HUES6 (cell line): ENCODE data around the gene ENAH.

Experiments used
- H3K27ac ChIP-seq: 2 replicates; pipeline ENCODE4 v1.7.0; 2013; ENCODE audit warnings: low read depth, mild to moderate bottlenecking, low read length, inconsistent platforms
- H3K27me3 ChIP-seq: 2 replicates; pipeline ENCODE4 v1.6.1; 2013; ENCODE audit warnings: low read length; ENCODE audit not compliant: control insufficient read depth, insufficient read depth
- H3K36me3 ChIP-seq: 2 replicates; pipeline ENCODE4 v1.6.1; 2013; ENCODE audit warnings: low read length; ENCODE audit not compliant: control insufficient read depth, insufficient read depth
- H3K4me1 ChIP-seq: 2 replicates; pipeline ENCODE4 v1.6.1; 2013; ENCODE audit warnings: low read length; ENCODE audit not compliant: control insufficient read depth, insufficient read depth
- H3K4me3 ChIP-seq: 2 replicates; pipeline ENCODE4 v1.5.1; 2013; ENCODE audit warnings: low read depth, low read length
- H3K9ac ChIP-seq: one replicate; pipeline ENCODE4 v1.6.1; 2013; ENCODE audit warnings: mild to moderate bottlenecking, low read length
- H3K9me3 ChIP-seq: 2 replicates; pipeline ENCODE4 v1.6.1; 2013; ENCODE audit warnings: low read depth, low read length; ENCODE audit not compliant: control insufficient read depth, insufficient read depth

Gene ENAH

DNA sequence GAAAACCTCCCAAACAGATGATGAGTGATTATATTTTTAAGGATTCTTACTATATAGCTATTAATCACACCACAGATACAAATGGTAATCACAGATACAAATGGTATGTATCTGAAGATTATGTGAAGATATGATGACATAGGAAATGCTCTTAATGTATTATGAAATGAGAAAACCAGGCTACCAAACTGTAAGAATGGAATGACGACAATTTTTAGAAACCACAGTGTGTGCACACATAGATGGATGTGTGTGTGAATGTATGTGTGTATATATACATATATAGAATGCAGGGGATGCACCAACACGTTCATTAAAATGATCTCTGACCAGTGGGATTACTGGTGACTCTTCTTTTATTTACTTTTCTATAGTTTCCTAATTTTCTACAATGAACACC, 21.5 kb upstream of the ENAH start:
- Histone ChIP-seq H3K4me3 (no peak overlapping the region), H3K4me1 (no peaks in the 10 kb centered on the region; the same call in 1 of the 2 replicates), H3K27me3 (peaks cover 16% of the 10 kb centered on the region), H3K9me3 (no peaks in the 10 kb centered on the region), H3K9ac (no peak overlapping the region), H3K27ac (no peak overlapping the region), H3K36me3 (no peaks in the 10 kb centered on the region)

- H3K4me1 ChIP-seq, result no peaks in the 10 kb centered on the region
- no peaks in the 10 kb centered on the region for H3K36me3 ChIP-seq
- H3K4me3 ChIP-seq, result no peak overlapping the region
- H3K9ac ChIP-seq, result no peak overlapping the region
- no peak overlapping the region for H3K27ac ChIP-seq
- no peaks in the 10 kb centered on the region for H3K27me3 ChIP-seq
- H3K9me3 ChIP-seq, result no peaks in the 10 kb centered on the region
Observed at GRCh38 chr1:225670806-225671733, 18.1 kb upstream of the ENAH start.

GRCh38 chr1:225670356-225670755, 17.4 kb upstream of the ENAH start:
- no peaks in the 10 kb centered on the region for H3K9me3 ChIP-seq
- H3K4me1 ChIP-seq, result no peaks in the 10 kb centered on the region
- H3K9ac ChIP-seq, result no peak overlapping the region
- H3K36me3 ChIP-seq, result no peaks in the 10 kb centered on the region
- H3K27me3 ChIP-seq, result no peaks in the 10 kb centered on the region
- no peak overlapping the region for H3K4me3 ChIP-seq
- no peak overlapping the region for H3K27ac ChIP-seq

- H3K4me1 ChIP-seq, result no peaks in the 10 kb centered on the region
- H3K4me3 ChIP-seq, result no peak overlapping the region
- no peak overlapping the region for H3K9ac ChIP-seq
- H3K36me3 ChIP-seq, result no peaks in the 10 kb centered on the region
- H3K27me3 ChIP-seq, result no peaks in the 10 kb centered on the region
- H3K27ac ChIP-seq, result no peak overlapping the region
- no peaks in the 10 kb centered on the region for H3K9me3 ChIP-seq
Observed at GRCh38 chr1:225668222-225668621, 15.3 kb upstream of the ENAH start.

DNA sequence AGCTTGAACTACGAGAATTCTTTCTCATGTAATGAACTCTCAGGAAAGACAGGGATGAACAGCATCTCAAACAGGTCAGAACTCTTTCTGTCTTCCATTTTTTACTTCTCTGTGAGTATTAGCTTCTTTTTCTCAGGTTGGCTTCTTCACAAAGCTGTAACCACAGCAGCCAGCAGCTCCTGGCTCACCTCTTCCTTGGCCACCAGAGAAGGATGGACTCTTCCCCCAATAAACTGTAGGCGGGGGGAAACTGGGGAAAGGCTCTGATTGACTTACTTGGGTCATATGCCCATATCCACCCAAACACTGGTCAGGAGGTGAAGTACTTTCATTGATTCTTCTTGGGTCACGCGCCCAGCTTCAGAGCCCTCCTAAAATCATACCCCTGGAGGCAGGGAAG, 14.4 kb upstream of the ENAH start:
- Histone ChIP-seq H3K4me1 (no peaks in the 10 kb centered on the region), H3K27ac (no peak overlapping the region), H3K9me3 (no peaks in the 10 kb centered on the region), H3K27me3 (no peaks in the 10 kb centered on the region), H3K9ac (no peak overlapping the region), H3K4me3 (no peak overlapping the region), H3K36me3 (no peaks in the 10 kb centered on the region)

DNA sequence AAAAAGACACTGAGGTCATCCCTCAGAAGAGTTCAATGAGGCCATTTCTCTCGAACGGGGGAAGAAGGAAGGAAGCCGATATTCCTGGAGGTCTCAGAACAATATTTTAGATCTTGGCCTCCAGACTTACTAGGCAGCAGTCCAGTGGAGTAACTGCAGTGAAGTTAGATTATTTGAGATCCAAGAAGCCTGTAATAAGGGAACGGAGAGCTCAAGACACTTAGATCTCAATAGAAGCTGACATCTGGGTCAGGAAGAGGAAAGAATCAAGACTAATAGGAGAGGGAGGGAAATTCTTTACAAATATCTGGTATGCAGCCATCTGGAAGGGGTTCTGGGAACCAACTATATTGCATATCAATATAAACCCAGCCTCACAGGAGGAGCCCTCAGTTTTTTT, 13.6 kb upstream of the ENAH start:
- Histone ChIP-seq H3K27ac (no peak overlapping the region), H3K9ac (no peak overlapping the region), H3K36me3 (no peaks in the 10 kb centered on the region), H3K4me1 (no peaks in the 10 kb centered on the region), H3K4me3 (no peak overlapping the region), H3K27me3 (no peaks in the 10 kb centered on the region), H3K9me3 (no peaks in the 10 kb centered on the region)

DNA sequence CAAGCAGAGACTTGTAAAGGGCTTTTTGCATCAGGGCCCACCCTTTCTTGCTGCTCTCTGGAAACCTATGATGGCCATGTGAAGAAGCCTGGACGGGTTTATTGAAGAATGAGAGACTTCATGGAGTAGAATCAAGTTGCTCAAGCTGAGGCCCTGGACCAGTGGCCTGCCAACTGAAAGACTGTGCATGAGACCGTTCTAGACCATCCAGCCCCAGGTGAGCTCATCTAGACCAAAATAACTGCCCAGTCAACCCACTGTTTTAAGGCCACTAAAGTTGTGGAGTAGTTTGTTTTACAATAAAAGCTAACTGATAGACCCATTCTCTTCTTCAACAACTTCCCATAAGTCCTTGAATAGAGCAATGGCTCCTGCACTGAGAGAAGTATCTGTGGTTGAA, 11.8 kb upstream of the ENAH start:
- Histone ChIP-seq H3K9ac (no peak overlapping the region), H3K4me3 (no peak overlapping the region), H3K27ac (no peak overlapping the region), H3K4me1 (no peaks in the 10 kb centered on the region; the same call in 1 of the 2 replicates), H3K9me3 (no peaks in the 10 kb centered on the region), H3K27me3 (no peaks in the 10 kb centered on the region), H3K36me3 (no peaks in the 10 kb centered on the region)

DNA sequence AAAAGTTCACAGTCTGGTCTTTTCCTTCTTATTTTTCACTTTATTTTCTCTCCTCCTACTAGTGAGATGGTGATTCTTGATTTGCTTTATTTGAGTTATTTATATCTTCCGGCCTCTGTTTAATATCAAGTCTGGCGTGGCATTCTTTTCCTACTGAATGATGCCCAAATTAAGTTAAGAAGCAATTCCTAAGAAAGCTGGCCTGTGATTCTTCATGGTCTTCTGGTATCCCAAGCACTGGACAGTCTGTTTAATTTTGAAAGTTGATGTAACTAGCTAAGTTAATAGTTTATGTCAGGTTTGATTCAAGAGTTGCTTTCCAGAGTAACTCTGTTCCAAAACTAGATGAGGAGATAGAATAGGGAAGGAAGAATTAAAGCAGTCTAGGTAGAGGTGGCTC, 9.2 kb upstream of the ENAH start:
- Histone ChIP-seq H3K4me3 (no peak overlapping the region), H3K4me1 (peaks cover 7% of the 10 kb centered on the region; the same call in 1 of the 2 replicates), H3K27ac (no peak overlapping the region), H3K27me3 (no peaks in the 10 kb centered on the region), H3K36me3 (no peaks in the 10 kb centered on the region), H3K9me3 (no peaks in the 10 kb centered on the region), H3K9ac (no peak overlapping the region)

DNA sequence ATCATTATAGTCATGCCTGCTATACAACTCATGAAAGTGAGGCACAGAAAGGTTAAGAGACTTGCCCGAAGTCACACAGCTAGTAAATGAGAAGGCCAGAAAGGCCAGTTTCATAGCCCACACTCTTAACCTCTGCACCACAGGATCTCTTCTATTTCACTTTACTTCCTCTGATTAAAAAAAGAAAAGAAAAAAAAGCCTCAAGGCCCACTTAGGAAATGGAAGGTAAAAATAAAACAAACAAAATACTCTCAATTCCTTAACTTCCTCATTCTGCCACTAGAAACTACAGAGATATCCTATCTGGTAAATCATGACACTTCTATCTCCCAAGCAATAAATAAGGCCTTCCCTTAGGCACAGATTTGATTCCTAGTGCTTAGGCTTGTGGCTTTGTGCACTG, 7.6 kb upstream of the ENAH start:
- Histone ChIP-seq H3K27ac (no peak overlapping the region), H3K9ac (no peak overlapping the region), H3K9me3 (no peaks in the 10 kb centered on the region), H3K4me1 (peaks cover 7% of the 10 kb centered on the region; the same call in 1 of the 2 replicates), H3K4me3 (no peak overlapping the region), H3K36me3 (no peaks in the 10 kb centered on the region), H3K27me3 (no peaks in the 10 kb centered on the region)

DNA sequence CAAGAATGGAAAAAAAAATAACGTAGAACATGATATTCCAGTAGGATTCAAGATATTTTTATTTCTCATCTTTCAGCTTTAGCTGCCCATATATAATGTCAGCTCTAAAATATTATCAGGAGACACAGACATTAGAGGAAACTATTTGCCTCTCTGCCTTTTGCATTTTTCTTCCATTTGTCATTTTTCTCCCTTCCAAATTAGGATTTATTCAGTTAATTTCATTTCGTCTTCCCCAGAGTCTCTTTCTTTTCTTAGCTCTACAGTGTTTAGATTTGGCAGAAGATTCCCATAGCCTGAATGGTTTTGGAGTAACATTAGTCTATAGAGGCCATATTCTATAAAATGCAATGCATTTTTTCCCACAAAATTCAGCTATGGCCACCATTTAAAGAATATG, 5.1 kb upstream of the ENAH start:
- H3K9ac ChIP-seq, result no peak overlapping the region
- H3K4me3 ChIP-seq, result no peak overlapping the region
- peaks cover 9% of the 10 kb centered on the region; the same call in 1 of the 2 replicates for H3K4me1 ChIP-seq
- H3K36me3 ChIP-seq, result no peaks in the 10 kb centered on the region
- H3K9me3 ChIP-seq, result no peaks in the 10 kb centered on the region
- H3K27me3 ChIP-seq, result no peaks in the 10 kb centered on the region
- H3K27ac ChIP-seq, result no peak overlapping the region

DNA sequence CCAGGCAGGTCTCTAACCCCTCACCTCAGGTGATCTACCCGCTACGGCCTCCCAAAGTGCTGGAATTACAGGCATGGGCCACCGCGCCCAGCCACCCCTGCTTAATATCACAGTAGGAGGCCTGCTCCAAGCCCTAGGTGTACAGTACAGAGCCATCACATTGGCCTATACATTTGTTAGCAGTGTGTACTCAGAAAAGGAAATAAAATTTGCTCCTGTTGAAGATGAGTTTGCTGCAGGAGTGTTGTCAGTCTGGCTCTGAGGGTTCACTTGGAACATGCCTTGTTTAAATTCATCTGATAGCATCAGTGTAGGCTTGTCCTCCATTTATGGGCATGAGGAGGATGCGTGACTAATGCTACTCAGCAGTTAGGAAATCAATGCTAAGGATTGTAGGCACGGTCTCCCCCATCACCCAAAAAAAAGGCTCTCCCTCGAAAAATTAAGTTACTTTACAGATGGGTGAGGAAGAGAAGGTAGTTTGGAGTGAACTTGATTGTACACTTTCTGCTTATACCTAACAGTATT, 4.6 kb upstream of the ENAH start:
- peaks cover 9% of the 10 kb centered on the region; the same call in 1 of the 2 replicates for H3K4me1 ChIP-seq
- H3K27ac ChIP-seq, result no peak overlapping the region
- H3K4me3 ChIP-seq, result no peak overlapping the region
- no peaks in the 10 kb centered on the region for H3K36me3 ChIP-seq
- no peaks in the 10 kb centered on the region for H3K27me3 ChIP-seq
- no peaks in the 10 kb centered on the region for H3K9me3 ChIP-seq
- H3K9ac ChIP-seq, result no peak overlapping the region
